ENCODE results near the gene LARGE1. TPM values are rescaled to one million over a fixed set of nuclear protein-coding genes. Genes with fewer than 3 reads are reported as not detected.
A peak's percentile ranks its signal among the peaks of the same experiment; 100 is the strongest.

Gene LARGE1
- total and polyA plus RNA-seq, 2 of the 13 experiments (the other 11 are each of a cell fraction or from before 2014, with no cell fraction given): 8.4 to 11.0 TPM

GRCh38 chr22:33796494-33796893 is 123.8 kb downstream of the LARGE1 start:
- Histone ChIP-seq H3K9me3 (ENCODE audit: low read length) (no peaks in the 10 kb centered on the region), H3K36me3 (replicated peaks in 1 of 2; ENCODE audit: control insufficient read depth in 1 of 2, insufficient read depth in 2 of 2, low read length in 2 of 2) (no peaks in the 10 kb centered on the region), H3K4me3 (replicated peaks in 1 of 3; ENCODE audit: insufficient read depth in 1 of 3, low read depth in 2 of 3, low read length in 3 of 3) (no peak overlapping the region), H2AFZ (ENCODE audit: low read length) (no peak overlapping the region), H3K9ac (ENCODE audit: insufficient read depth, low read depth, low read length) (no peak overlapping the region), H3K27ac (ENCODE audit: extremely low read length, insufficient read depth, low read length) (no peak overlapping the region), H4K20me1 (ENCODE audit: insufficient read depth, low read length) (no peaks in the 10 kb centered on the region), H3K4me2 (ENCODE audit: low read depth, low read length) (no peak overlapping the region), H3K4me1 (ENCODE audit: insufficient read depth, low read length) (no peaks in the 10 kb centered on the region), H3K27me3 (ENCODE audit: control insufficient read depth in 1 of 2, insufficient read depth in 2 of 2, low read length in 2 of 2) (no peaks in the 10 kb centered on the region), H3K79me2 (ENCODE audit: insufficient read depth, low read length) (no peaks in the 10 kb centered on the region)
- ATAC-seq: no peak
- in situ Hi-C loops (cut with HindIII; ENCODE audit: extremely low pct_ligation_motif_present, low pct_unique_long_range_greater_than_20kb) (no loop called here), intact Hi-C loops (cut with micrococcal nuclease; ENCODE audit: unreplicated experiment) (no loop called here)
- no peak for DNase-seq (ENCODE audit: low spot score)
- CTCF ChIA-PET (ENCODE audit: low intra/inter-chr PET ratio, low total read pairs): no interaction called here
- no peak for TF ChIP-seq ZNF143 (CRISPR knock-in tag; IDR thresholded peaks at IDR 0.05)
- no peak for TF ChIP-seq U2AF1 (optimal IDR thresholded peaks at IDR 0.05; ENCODE audit: low read depth, low read length)
- TF ChIP-seq CTCF (CRISPR knock-in tag; IDR thresholded peaks at IDR 0.05): no peak
- TF ChIP-seq STAG1 (CRISPR knock-in tag; IDR thresholded peaks at IDR 0.05): 0 out of 2 replicates have a peak, but pooled peaks have one; percentile 19
- POLR2A ChIA-PET: no interaction called here
- WGBS (ENCODE audit: low lambda C conversion rate): 96% methylated on average over 5 of the region's 5 CpGs
- peak; percentile 49 for FAIRE-seq
- BruUV-seq (replicated peaks): no TSS peak

- Histone ChIP-seq H4K20me1 (ENCODE audit: insufficient read depth, low read length) (no peaks in the 10 kb centered on the region), H3K36me3 (replicated peaks in 1 of 2; ENCODE audit: control insufficient read depth in 1 of 2, insufficient read depth in 2 of 2, low read length in 2 of 2) (no peaks in the 10 kb centered on the region), H3K79me2 (ENCODE audit: insufficient read depth, low read length) (no peaks in the 10 kb centered on the region), H3K9me3 (ENCODE audit: low read length) (peaks cover 18% of the 10 kb centered on the region), H2AFZ (ENCODE audit: low read length) (no peak overlapping the region), H3K9ac (ENCODE audit: insufficient read depth, low read depth, low read length) (no peak overlapping the region), H3K4me1 (ENCODE audit: insufficient read depth, low read length) (no peaks in the 10 kb centered on the region), H3K27me3 (ENCODE audit: control insufficient read depth in 1 of 2, insufficient read depth in 2 of 2, low read length in 2 of 2) (no peaks in the 10 kb centered on the region), H3K4me3 (replicated peaks in 1 of 3; ENCODE audit: insufficient read depth in 1 of 3, low read depth in 2 of 3, low read length in 3 of 3) (no peak overlapping the region), H3K27ac (ENCODE audit: extremely low read length, insufficient read depth, low read length) (no peak overlapping the region), H3K4me2 (ENCODE audit: low read depth, low read length) (no peak overlapping the region)
- in situ Hi-C loops (cut with HindIII; ENCODE audit: extremely low pct_ligation_motif_present, low pct_unique_long_range_greater_than_20kb) (no loop called here), intact Hi-C loops (cut with micrococcal nuclease; ENCODE audit: unreplicated experiment) (no loop called here)
- DNase-seq (ENCODE audit: low spot score) (no peak), FAIRE-seq (no peak), ATAC-seq (no peak)
- no peak for TF ChIP-seq JUND (CRISPR knock-in tag; IDR thresholded peaks at IDR 0.05)
- no peak for TF ChIP-seq ZSCAN9 (CRISPR knock-in tag; IDR thresholded peaks at IDR 0.05; ENCODE audit: borderline replicate concordance)
- no peak for TF ChIP-seq CENPBD1 (CRISPR knock-in tag; IDR thresholded peaks at IDR 0.05; ENCODE audit: borderline replicate concordance, low read depth)
- TF ChIP-seq ZNF431 (CRISPR knock-in tag; IDR thresholded peaks at IDR 0.05; ENCODE audit: borderline replicate concordance, low read depth): no peak
- no peak for TF ChIP-seq KAT2B (IDR thresholded peaks at IDR 0.05; ENCODE audit: borderline replicate concordance, low read depth, low read length)
- no peak for TF ChIP-seq ARNTL (CRISPR knock-in tag; IDR thresholded peaks at IDR 0.05)
- TF ChIP-seq NR2C2 (CRISPR knock-in tag; IDR thresholded peaks at IDR 0.05; ENCODE audit: borderline replicate concordance): no peak
- no TSS peak for BruUV-seq (replicated peaks)
- CTCF ChIA-PET (ENCODE audit: low intra/inter-chr PET ratio, low total read pairs): no interaction called here
- POLR2A ChIA-PET: no interaction called here
- WGBS (ENCODE audit: low lambda C conversion rate): 98% methylated on average over 3 of the region's 3 CpGs
Measured at GRCh38 chr22:33793475-33793874, 126.8 kb downstream of the LARGE1 start.
